Measurements from ENCODE around the gene PCDHB7. TPM values are rescaled to one million over a fixed set of nuclear protein-coding genes. Genes with fewer than 3 reads are reported as not detected.
"Not testable (repeated sequence)": the region's sequence is repeated elsewhere in the genome, so short reads cannot be mapped to it uniquely, and the experiment has no call there.

PCDHB7 gene
- total RNA-seq, 2 experiments from 2014 or later, result not detected

DNA sequence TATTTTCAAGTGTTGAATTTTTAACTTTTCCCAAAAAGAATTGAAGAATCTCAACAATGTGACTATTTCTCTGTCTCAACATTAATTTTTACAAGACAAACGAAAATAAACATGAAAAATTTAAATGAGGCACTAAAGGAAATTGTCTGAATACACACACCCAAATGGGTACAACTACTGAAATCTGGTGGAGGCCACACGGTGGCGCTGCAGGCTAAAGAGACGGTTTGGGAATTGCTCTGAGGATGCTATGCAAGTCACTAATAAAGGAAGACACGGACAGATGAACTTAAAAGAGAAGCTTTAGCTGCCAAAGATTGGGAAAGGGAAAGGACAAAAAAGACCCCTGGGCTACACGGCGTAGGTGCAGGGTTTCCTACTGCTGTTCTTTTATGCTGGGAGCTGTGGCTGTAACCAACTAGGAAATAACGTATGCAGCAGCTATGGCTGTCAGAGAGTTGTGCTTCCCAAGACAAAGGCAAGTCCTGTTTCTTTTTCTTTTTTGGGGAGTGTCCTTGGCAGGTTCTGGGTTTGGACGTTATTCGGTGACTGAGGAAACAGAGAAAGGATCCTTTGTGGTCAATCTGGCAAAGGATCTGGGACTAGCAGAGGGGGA lies 19.8 kb downstream of the PCDHB7 start, which contains the start of gene PCDHB10:
Gene PCDHB10 (plus strand): TSS at position 244 of the 616 bp plus-strand sequence. CDS start 200 bp downstream, at position 444.
- POLR2A ChIA-PET, result no interaction called here
- Mint-ChIP-seq H3K4me1 (no peaks in the 10 kb centered on the region), H3K27ac (no peak within 1 kb of the TSS), H3K4me3 (no peak within 1 kb of the TSS), H3K36me3 (peaks cover 1% of the 10 kb centered on the region), H3K9me3 (peaks cover 26% of the 10 kb centered on the region), H3K27me3 (peaks cover 8% of the 10 kb centered on the region)
- ATAC-seq (ENCODE audit: low read depth), result no peak
- DNase-seq, result peak; percentile 41

DNA sequence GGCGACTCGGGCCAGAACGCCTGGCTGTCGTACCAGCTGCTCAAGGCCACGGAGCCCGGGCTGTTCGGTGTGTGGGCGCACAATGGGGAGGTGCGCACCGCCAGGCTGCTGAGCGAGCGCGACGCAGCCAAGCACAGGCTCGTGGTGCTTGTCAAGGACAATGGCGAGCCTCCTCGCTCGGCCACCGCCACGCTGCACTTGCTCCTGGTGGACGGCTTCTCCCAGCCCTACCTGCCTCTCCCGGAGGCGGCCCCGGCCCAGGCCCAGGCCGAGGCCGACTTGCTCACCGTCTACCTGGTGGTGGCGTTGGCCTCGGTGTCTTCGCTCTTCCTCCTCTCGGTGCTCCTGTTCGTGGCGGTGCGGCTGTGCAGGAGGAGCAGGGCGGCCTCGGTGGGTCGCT lies 21.9 kb downstream of the PCDHB7 start:
- H3K9me3 Mint-ChIP-seq, result peaks cover 22% of the 10 kb centered on the region
- H3K36me3 Mint-ChIP-seq; ATAC-seq (ENCODE audit: low read depth); DNase-seq; H3K4me1 Mint-ChIP-seq; H3K4me3 Mint-ChIP-seq; H3K27me3 Mint-ChIP-seq; POLR2A ChIA-PET; H3K27ac Mint-ChIP-seq: not testable (repeated sequence)

DNA sequence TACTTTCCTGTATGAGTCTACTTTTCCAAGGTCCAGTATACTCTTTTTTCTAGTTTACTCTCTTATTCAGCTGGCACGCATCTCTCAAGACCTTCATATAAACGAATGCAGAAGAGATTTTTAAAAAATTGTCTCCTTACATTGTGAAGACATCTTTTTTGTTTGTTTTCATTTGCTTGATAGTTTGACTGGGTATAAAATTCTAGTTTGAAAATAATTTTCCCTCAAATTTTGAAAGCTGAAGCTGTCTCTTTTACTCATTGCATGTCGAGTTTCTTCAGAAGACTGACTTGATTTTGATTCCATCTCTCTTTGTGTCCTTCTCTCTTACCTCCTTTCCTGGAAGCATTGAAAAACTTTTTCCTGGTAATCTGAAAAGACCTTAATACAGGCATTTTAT lies 23.9 kb downstream of the PCDHB7 start:
- DNase-seq, result no peak
- ATAC-seq (ENCODE audit: low read depth), result no peak
- Mint-ChIP-seq H3K27me3 (peaks cover 8% of the 10 kb centered on the region), H3K27ac (no peak overlapping the region), H3K4me1 (no peaks in the 10 kb centered on the region), H3K4me3 (no peak overlapping the region), H3K36me3 (peaks cover 1% of the 10 kb centered on the region), H3K9me3 (peaks cover 30% of the 10 kb centered on the region)
- POLR2A ChIA-PET, result no interaction called here

DNA sequence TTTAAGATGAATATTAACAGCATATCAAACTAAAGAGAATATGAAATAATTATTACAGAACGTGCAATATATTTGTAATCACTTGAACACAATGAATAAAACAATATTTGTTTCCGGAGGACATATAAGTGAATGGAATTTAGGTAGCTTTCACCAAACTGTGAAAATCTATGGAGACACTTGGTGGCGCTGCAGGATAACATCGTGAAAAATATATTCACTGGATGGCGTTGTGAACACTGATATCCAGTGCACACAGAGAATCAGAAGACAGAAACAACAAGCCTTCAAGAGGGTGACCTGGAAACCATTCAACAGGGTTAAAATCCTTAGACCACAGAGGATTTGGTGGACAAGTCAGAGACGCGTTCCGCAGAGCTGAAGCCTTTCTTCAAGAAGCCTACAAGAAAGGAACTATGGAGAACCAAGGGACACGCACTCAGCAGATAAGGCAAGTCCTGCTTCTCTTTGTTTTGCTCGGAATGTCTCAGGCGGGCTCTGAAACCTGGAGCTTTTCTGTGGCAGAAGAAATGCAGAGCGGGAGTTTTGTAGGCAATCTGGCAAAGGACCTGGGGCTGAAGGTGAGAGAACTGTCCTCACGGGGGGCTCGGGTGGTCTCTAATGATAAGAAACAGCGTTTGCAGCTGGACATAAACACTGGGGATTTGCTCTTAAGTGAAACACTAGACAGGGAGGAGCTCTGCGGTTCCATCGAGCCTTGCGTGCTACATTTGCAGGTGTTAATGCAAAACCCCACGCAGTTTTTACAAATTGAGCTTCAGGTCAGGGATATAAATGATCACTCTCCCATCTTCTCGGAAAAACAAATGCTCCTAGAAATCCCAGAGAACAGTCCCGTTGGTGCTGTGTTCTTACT lies 27.2 kb downstream of the PCDHB7 start, which contains the start of gene PCDHB11:
Gene PCDHB11 (plus strand): TSS at position 269 of the 877 bp plus-strand sequence. CDS start 148 bp downstream, at position 417.
- ATAC-seq (ENCODE audit: low read depth) (no peak), DNase-seq (no peak)
- Mint-ChIP-seq H3K9me3 (peaks cover 19% of the 10 kb centered on the region), H3K27me3 (peaks cover 4% of the 10 kb centered on the region), H3K4me3 (no peak within 1 kb of the TSS), H3K27ac (no peak within 1 kb of the TSS), H3K4me1 (no peaks in the 10 kb centered on the region), H3K36me3 (no peaks in the 10 kb centered on the region)
- POLR2A ChIA-PET, result no interaction called here

DNA sequence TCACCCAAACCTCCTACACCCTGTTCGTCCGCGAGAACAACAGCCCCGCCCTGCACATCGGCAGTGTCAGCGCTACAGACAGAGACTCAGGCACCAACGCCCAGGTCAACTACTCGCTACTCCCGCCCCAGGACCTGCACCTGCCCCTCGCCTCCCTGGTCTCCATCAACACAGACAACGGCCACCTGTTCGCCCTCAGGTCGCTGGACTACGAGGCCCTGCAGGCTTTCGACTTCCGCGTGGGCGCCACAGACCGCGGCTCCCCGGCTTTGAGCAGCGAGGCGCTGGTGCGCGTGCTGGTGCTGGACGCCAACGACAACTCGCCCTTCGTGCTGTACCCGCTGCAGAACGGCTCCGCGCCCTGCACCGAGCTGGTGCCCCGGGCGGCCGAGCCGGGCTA lies 28.7 kb downstream of the PCDHB7 start:
- H3K27me3 Mint-ChIP-seq; POLR2A ChIA-PET; H3K4me3 Mint-ChIP-seq; H3K36me3 Mint-ChIP-seq; H3K27ac Mint-ChIP-seq; DNase-seq; ATAC-seq (ENCODE audit: low read depth); H3K4me1 Mint-ChIP-seq: not testable (repeated sequence)
- peaks cover 19% of the 10 kb centered on the region for H3K9me3 Mint-ChIP-seq

DNA sequence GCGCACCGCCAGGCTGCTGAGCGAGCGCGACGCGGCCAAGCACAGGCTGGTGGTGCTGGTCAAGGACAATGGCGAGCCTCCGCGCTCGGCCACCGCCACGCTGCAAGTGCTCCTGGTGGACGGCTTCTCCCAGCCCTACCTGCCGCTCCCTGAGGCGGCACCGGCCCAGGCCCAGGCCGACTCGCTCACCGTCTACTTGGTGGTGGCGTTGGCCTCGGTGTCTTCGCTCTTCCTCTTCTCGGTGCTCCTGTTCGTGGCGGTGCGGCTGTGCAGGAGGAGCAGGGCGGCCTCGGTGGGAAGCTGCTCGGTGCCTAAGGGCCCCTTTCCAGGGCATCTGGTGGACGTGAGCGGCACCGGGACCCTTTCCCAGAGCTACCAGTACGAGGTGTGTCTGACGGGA lies 29.2 kb downstream of the PCDHB7 start:
- H3K36me3 Mint-ChIP-seq; POLR2A ChIA-PET; H3K27ac Mint-ChIP-seq; H3K4me1 Mint-ChIP-seq; H3K27me3 Mint-ChIP-seq; ATAC-seq (ENCODE audit: low read depth); H3K4me3 Mint-ChIP-seq; DNase-seq: not testable (repeated sequence)
- H3K9me3 Mint-ChIP-seq, result peaks cover 14% of the 10 kb centered on the region

DNA sequence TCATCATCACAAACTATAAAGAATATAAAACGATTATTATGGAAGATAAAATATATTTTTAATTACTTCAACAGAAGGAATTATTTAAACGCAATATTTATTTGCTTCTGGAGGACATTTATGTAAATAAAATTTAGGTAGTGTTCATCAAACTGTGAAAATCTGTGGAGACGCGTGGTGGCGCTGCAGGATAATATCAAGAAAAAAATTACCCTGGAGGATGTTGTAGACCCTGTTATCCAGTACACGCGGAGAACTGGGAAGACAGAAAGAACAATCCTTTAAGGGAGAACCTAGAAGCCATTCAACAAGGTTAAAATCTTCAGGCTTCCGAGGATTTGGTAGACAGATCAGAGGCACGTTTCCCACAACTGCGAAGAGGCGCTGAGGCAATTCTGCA lies 36.0 kb downstream of the PCDHB7 start, which contains the start of gene PCDHB12:
Gene PCDHB12 (plus strand): TSS at position 242 of the 400 bp plus-strand sequence. CDS start 189 bp downstream, outside the sequence.
- no peak for DNase-seq
- ATAC-seq (ENCODE audit: low read depth), result no peak
- Mint-ChIP-seq H3K4me1 (no peaks in the 10 kb centered on the region), H3K27me3 (peaks cover 13% of the 10 kb centered on the region), H3K36me3 (no peaks in the 10 kb centered on the region), H3K27ac (no peak within 1 kb of the TSS), H3K4me3 (no peak within 1 kb of the TSS), H3K9me3 (peaks cover 7% of the 10 kb centered on the region)
- POLR2A ChIA-PET, result no interaction called here

DNA sequence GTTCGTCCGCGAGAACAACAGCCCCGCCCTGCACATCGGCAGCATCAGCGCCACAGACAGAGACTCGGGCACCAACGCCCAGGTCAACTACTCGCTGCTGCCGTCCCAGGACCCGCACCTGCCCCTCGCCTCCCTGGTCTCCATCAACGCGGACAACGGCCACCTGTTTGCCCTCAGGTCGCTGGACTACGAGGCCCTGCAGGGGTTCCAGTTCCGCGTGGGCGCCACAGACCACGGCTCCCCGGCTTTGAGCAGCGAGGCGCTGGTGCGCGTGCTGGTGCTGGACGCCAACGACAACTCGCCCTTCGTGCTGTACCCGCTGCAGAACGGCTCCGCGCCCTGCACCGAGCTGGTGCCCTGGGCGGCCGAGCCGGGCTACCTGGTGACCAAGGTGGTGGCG lies 37.8 kb downstream of the PCDHB7 start:
- POLR2A ChIA-PET; H3K4me3 Mint-ChIP-seq; H3K4me1 Mint-ChIP-seq; H3K36me3 Mint-ChIP-seq; ATAC-seq (ENCODE audit: low read depth); H3K27ac Mint-ChIP-seq; DNase-seq: not testable (repeated sequence)
- Mint-ChIP-seq H3K9me3 (peaks cover 13% of the 10 kb centered on the region), H3K27me3 (peaks cover 17% of the 10 kb centered on the region)

DNA sequence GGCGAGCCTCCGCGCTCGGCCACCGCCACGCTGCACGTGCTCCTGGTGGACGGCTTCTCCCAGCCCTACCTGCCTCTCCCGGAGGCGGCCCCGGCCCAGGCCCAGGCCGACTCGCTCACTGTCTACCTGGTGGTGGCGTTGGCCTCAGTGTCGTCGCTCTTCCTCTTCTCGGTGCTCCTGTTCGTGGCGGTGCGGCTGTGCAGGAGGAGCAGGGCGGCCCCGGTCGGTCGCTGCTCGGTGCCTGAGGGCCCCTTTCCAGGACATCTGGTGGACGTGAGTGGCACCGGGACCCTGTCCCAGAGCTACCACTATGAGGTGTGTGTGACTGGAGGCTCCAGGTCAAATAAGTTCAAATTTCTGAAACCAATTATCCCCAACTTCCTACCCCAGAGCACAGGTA lies 38.4 kb downstream of the PCDHB7 start:
- H3K36me3 Mint-ChIP-seq; ATAC-seq (ENCODE audit: low read depth); DNase-seq; H3K4me3 Mint-ChIP-seq; H3K4me1 Mint-ChIP-seq; H3K27ac Mint-ChIP-seq; POLR2A ChIA-PET: not testable (repeated sequence)
- H3K27me3 Mint-ChIP-seq, result peaks cover 19% of the 10 kb centered on the region
- H3K9me3 Mint-ChIP-seq, result peaks cover 14% of the 10 kb centered on the region

DNA sequence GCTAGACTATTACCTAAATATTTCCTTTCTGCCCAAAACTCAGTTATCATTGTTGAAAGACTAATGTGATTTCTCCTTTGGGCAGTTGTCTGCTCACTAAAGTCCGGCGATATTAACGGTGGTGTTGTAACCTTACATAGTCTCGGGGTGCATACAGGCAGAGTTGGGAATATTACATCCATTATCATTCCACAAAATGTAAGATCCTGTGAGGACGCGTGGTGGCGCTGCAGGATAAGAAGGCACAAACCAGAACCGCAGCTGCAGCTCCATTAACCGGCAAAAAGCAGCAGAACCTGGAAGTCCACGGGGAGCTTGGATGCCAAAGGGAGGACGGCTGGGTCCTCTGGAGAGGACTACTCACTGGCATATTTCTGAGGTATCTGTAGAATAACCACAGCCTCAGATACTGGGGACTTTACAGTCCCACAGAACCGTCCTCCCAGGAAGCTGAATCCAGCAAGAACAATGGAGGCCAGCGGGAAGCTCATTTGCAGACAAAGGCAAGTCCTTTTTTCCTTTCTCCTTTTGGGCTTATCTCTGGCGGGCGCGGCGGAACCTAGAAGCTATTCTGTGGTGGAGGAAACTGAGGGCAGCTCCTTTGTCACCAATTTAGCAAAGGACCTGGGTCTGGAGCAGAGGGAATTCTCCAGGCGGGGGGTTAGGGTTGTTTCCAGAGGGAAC lies 41.4 kb downstream of the PCDHB7 start, which contains the start of gene PCDHB13:
Gene PCDHB13 (plus strand): TSS at position 264 of the 684 bp plus-strand sequence. CDS start 205 bp downstream, at position 469.
- POLR2A ChIA-PET, H3K4me3 Mint-ChIP-seq: not testable (repeated sequence)

DNA sequence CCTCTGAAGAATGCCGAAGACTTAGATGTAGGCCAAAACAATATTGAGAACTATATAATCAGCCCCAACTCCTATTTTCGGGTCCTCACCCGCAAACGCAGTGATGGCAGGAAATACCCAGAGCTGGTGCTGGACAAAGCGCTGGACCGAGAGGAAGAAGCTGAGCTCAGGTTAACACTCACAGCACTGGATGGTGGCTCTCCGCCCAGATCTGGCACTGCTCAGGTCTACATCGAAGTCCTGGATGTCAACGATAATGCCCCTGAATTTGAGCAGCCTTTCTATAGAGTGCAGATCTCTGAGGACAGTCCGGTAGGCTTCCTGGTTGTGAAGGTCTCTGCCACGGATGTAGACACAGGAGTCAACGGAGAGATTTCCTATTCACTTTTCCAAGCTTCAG lies 42.1 kb downstream of the PCDHB7 start:
- H3K4me1 Mint-ChIP-seq; H3K36me3 Mint-ChIP-seq; H3K27ac Mint-ChIP-seq; DNase-seq; POLR2A ChIA-PET; H3K4me3 Mint-ChIP-seq; ATAC-seq (ENCODE audit: low read depth): not testable (repeated sequence)
- Mint-ChIP-seq H3K27me3 (peaks cover 14% of the 10 kb centered on the region), H3K9me3 (peaks cover 21% of the 10 kb centered on the region)

More for the DNA sequence above, 41.4 kb downstream of the PCDHB7 start, which contains the start of gene PCDHB13:
- not testable (repeated sequence) for H3K36me3 Mint-ChIP-seq; H3K4me1 Mint-ChIP-seq; DNase-seq; H3K27ac Mint-ChIP-seq; ATAC-seq (ENCODE audit: low read depth)
- Mint-ChIP-seq H3K27me3 (peaks cover 22% of the 10 kb centered on the region), H3K9me3 (peaks cover 18% of the 10 kb centered on the region)

DNA sequence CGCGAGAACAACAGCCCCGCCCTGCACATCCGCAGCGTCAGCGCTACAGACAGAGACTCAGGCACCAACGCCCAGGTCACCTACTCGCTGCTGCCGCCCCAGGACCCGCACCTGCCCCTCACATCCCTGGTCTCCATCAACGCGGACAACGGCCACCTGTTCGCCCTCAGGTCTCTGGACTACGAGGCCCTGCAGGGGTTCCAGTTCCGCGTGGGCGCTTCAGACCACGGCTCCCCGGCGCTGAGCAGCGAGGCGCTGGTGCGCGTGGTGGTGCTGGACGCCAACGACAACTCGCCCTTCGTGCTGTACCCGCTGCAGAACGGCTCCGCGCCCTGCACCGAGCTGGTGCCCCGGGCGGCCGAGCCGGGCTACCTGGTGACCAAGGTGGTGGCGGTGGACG lies 43.1 kb downstream of the PCDHB7 start:
- H3K27me3 Mint-ChIP-seq; H3K27ac Mint-ChIP-seq; ATAC-seq (ENCODE audit: low read depth); H3K36me3 Mint-ChIP-seq; H3K4me3 Mint-ChIP-seq; H3K4me1 Mint-ChIP-seq; POLR2A ChIA-PET; DNase-seq: not testable (repeated sequence)
- peaks cover 18% of the 10 kb centered on the region for H3K9me3 Mint-ChIP-seq

DNA sequence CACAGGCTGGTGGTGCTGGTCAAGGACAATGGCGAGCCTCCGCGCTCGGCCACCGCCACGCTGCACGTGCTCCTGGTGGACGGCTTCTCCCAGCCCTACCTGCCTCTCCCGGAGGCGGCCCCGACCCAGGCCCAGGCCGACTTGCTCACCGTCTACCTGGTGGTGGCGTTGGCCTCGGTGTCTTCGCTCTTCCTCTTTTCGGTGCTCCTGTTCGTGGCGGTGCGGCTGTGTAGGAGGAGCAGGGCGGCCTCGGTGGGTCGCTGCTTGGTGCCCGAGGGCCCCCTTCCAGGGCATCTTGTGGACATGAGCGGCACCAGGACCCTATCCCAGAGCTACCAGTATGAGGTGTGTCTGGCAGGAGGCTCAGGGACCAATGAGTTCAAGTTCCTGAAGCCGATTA lies 43.6 kb downstream of the PCDHB7 start:
- peaks cover 16% of the 10 kb centered on the region for H3K9me3 Mint-ChIP-seq
- H3K27ac Mint-ChIP-seq; H3K36me3 Mint-ChIP-seq; POLR2A ChIA-PET; H3K4me1 Mint-ChIP-seq; H3K27me3 Mint-ChIP-seq; ATAC-seq (ENCODE audit: low read depth); H3K4me3 Mint-ChIP-seq; DNase-seq: not testable (repeated sequence)

Data from activated naive CD8-positive, alpha-beta T cell treated with anti-CD3 and anti-CD28 coated beads, Interleukin-2, amount 10 ng/mL, durations not matched to agents 7 days and 5 days (primary cell).